ENCODE results near the gene SAAL1.
"Not testable (repeated sequence)": the region's sequence is repeated elsewhere in the genome, so short reads cannot be mapped to it uniquely, and the experiment has no call there.

GRCh38 chr11:18131115-18131514, 25.2 kb upstream of the SAAL1 start:
- TF ChIP-seq CTCF (IDR thresholded peaks at IDR 0.05); REST (IDR thresholded peaks at IDR 0.05; ENCODE audit: insufficient read depth in 1 of 2, low read depth in 2 of 2, low read length in 1 of 2); SIN3A (IDR thresholded peaks at IDR 0.05; ENCODE audit: borderline replicate concordance, insufficient read depth, low read depth, low read length); POLR2AphosphoS5 (IDR thresholded peaks at IDR 0.05; ENCODE audit: low read depth, low read length): not testable (repeated sequence)

All from Panc1 (cell line).